ENCODE results near the gene SNPH. TPM values are rescaled to one million over a fixed set of nuclear protein-coding genes. Genes with fewer than 3 reads are reported as not detected.

Gene SNPH
- total and polyA plus RNA-seq, 4 donors: 0.04 to 0.50 (median 0.21) TPM

DNA sequence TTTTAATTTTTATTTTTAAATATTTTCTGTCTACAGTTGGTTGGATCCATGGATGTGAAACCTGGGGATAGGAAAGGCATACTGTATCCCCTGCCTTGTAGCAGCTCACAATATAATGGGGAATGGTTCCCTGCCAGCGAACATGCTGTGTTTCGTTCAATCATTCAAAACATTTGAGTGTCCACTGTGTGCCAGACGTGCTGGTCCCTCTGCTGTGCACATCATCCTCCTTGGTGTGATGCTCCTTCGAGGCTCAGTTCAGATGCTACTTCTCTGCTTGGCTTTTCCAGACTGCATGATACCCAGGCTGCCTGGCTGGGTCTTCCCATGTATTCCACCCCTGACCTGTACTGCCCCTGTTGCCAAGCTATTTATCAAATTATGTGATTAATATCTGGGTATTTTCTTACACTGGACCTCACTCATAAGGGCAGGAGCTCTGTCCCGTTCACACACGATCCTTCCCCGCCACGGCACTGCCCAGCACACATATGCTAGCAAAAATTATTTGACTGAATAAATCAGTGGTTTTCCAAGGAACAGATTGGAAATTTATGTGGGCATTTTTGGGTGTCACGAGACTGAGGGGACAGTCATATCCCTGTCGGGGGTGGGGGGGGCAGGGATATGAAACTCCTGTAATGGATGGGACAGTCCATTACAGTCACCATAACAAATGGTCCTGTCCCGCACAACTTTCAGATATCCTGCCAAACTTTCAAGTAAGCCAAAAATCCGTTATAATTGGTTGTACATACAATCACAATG is 57.9 kb downstream of the SNPH start:
- Histone ChIP-seq H3K4me3 (ENCODE audit: low read depth in 1 of 3, low read length in 3 of 3) (no peak overlapping the region), H3K9me3 (ENCODE audit: control insufficient read depth in 4 of 4, low read length in 3 of 4) (no peaks in the 10 kb centered on the region), H3K27ac (ENCODE audit: low read depth in 1 of 2, low read length in 2 of 2) (peak overlapping the region in 1 of 2 donors; percentile 100), H3K4me1 (ENCODE audit: control insufficient read depth in 4 of 4, insufficient read depth in 4 of 4, low read length in 3 of 4) (peaks cover 13 to 40% (median 31%) of the 10 kb centered on the region in 4 donors), H3K9ac (ENCODE audit: low read depth in 1 of 2, low read length in 2 of 2) (no peak overlapping the region), H3K36me3 (ENCODE audit: control insufficient read depth in 4 of 4, insufficient read depth in 3 of 4, low read depth in 1 of 4, low read length in 3 of 4) (no peaks in the 10 kb centered on the region), H3K27me3 (ENCODE audit: control insufficient read depth in 4 of 4, insufficient read depth in 4 of 4, low read length in 3 of 4) (no peaks in the 10 kb centered on the region)
- TF ChIP-seq HNF4G (IDR thresholded peaks at IDR 0.05) (no peak), NR2F2 (IDR thresholded peaks at IDR 0.05) (no peak), RAD21 (IDR thresholded peaks at IDR 0.05) (no peak), RXRA (IDR thresholded peaks at IDR 0.05) (no peak), MAX (IDR thresholded peaks at IDR 0.05) (no peak)
- TF ChIP-seq, protein P1, sequence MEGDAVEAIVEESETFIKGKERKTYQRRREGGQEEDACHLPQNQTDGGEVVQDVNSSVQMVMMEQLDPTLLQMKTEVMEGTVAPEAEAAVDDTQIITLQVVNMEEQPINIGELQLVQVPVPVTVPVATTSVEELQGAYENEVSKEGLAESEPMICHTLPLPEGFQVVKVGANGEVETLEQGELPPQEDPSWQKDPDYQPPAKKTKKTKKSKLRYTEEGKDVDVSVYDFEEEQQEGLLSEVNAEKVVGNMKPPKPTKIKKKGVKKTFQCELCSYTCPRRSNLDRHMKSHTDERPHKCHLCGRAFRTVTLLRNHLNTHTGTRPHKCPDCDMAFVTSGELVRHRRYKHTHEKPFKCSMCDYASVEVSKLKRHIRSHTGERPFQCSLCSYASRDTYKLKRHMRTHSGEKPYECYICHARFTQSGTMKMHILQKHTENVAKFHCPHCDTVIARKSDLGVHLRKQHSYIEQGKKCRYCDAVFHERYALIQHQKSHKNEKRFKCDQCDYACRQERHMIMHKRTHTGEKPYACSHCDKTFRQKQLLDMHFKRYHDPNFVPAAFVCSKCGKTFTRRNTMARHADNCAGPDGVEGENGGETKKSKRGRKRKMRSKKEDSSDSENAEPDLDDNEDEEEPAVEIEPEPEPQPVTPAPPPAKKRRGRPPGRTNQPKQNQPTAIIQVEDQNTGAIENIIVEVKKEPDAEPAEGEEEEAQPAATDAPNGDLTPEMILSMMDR (IDR thresholded peaks at IDR 0.05; ENCODE audit: low read depth, low read length, missing input control): no peak
- TF ChIP-seq, protein P2, sequence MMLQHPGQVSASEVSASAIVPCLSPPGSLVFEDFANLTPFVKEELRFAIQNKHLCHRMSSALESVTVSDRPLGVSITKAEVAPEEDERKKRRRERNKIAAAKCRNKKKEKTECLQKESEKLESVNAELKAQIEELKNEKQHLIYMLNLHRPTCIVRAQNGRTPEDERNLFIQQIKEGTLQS (IDR thresholded peaks at IDR 0.05): no peak
- WGBS: 87% methylated on average over 12 of the region's 12 CpGs
- no peak for DNase-seq (ENCODE audit: low spot score)

DNA sequence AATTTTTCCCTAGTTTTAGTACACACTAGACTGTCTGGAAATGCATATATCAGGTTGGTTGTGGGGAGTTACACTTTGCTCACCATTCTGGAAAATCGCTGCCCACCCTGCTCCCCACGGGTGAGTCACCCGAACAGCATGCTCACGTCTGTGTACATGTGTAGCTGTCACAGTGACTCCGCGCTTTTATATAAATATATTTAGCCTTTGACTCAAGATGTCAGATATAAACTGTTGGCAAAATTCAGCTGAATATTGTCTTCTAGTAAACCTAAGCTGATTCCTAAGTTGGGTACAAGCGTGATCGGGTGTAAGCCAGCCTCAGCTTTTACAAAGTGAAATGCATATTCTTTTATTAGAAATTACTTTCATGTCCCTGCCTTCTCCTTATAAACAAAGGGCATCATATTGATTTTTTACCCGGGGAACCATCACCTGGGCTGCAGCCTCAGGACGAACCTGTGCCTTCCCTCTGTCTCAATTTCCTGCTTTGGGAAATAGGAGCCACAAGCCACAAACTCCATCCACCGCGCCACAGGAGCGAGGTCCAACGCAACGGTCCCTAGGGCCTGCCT is 58.6 kb downstream of the SNPH start:
- WGBS: 36% methylated on average over 15 of the region's 15 CpGs
- peaks cover 15 to 46% (median 32%) of the 10 kb centered on the region in 4 donors for H3K4me1 ChIP-seq (ENCODE audit: control insufficient read depth in 4 of 4, insufficient read depth in 4 of 4, low read length in 3 of 4)
- H3K9ac ChIP-seq (ENCODE audit: low read depth in 1 of 2, low read length in 2 of 2): no peak overlapping the region

More for the DNA sequence above, 58.6 kb downstream of the SNPH start:
- no peaks in the 10 kb centered on the region for H3K27me3 ChIP-seq (ENCODE audit: control insufficient read depth in 4 of 4, insufficient read depth in 4 of 4, low read length in 3 of 4)
- no peaks in the 10 kb centered on the region for H3K9me3 ChIP-seq (ENCODE audit: control insufficient read depth in 4 of 4, low read length in 3 of 4)
- peak overlapping the region; percentile 100 for H3K27ac ChIP-seq (ENCODE audit: low read depth in 1 of 2, low read length in 2 of 2)
- H3K4me3 ChIP-seq (ENCODE audit: low read depth in 1 of 3, low read length in 3 of 3): peak overlapping the region; percentile 15 to 78 (median 68)
- no peaks in the 10 kb centered on the region for H3K36me3 ChIP-seq (ENCODE audit: control insufficient read depth in 4 of 4, insufficient read depth in 3 of 4, low read depth in 1 of 4, low read length in 3 of 4)
- TF ChIP-seq SP1 (IDR thresholded peaks at IDR 0.05) (no peak), HNF4A (conservative IDR thresholded peaks at IDR 0.05) (no peak), NR2F2 (IDR thresholded peaks at IDR 0.05) (no peak), GABPA (IDR thresholded peaks at IDR 0.05 in 1 of 2, conservative IDR thresholded peaks at IDR 0.05 in 1 of 2) (no peak), MAX (IDR thresholded peaks at IDR 0.05) (no peak)
- TF ChIP-seq, protein P1 (IDR thresholded peaks at IDR 0.05; ENCODE audit: low read depth, low read length, missing input control): no peak
- no peak for DNase-seq (ENCODE audit: low spot score)

Measured in liver (tissue), 9 donors.